T-helper 2 cell treated with Interferon-gamma antibody and Interleukin-4, amounts not matched to agents 100 ng/mL and 5 ng/mL, for 36 hours (primary cell): ENCODE results near the gene OTOL1. TPM values are rescaled to one million over a fixed set of nuclear protein-coding genes. Genes with fewer than 3 reads are reported as not detected.
"Not testable (repeated sequence)": the region's sequence is repeated elsewhere in the genome, so short reads cannot be mapped to it uniquely, and the experiment has no call there.

Source experiments
- intact Hi-C: fragments of 100-400 bp; cut with micrococcal nuclease; formaldehyde crosslinking; loops from one replicate; pipeline ENCODE4 v1.15.1; 2023
- total RNA-seq: library from RNA; stranded (reverse); gene quantifications from 2 replicates; pipeline ENCODE4 v1.2.3, GENCODE V29; 2022

Gene OTOL1
- not detected in 2 replicates for total RNA-seq

- intact Hi-C loops: no loop called here
Measured at GRCh38 chr3:161496508-161496907, at the start of gene OTOL1. TSS of gene OTOL1 (plus strand) at chr3:161496808. CDS start at chr3:161496808, 0 bp downstream.

GRCh38 chr3:161449785-161450184 lies 46.8 kb upstream of the OTOL1 start:
- intact Hi-C loops: no loop called here

- intact Hi-C loops: no loop called here
Measured at GRCh38 chr3:161452179-161452578, 44.4 kb upstream of the OTOL1 start.

- intact Hi-C loops: no loop called here
Measured at GRCh38 chr3:161454615-161455014, 42.0 kb upstream of the OTOL1 start.

GRCh38 chr3:161455962-161456361 lies 40.6 kb upstream of the OTOL1 start:
- intact Hi-C loops: no loop called here

- intact Hi-C loops: no loop called here
Measured at GRCh38 chr3:161462138-161462537, 34.5 kb upstream of the OTOL1 start.

- intact Hi-C loops: no loop called here
Measured at GRCh38 chr3:161471211-161471610, 25.4 kb upstream of the OTOL1 start.

GRCh38 chr3:161474139-161474538 lies 22.5 kb upstream of the OTOL1 start:
- intact Hi-C loops: no loop called here

- intact Hi-C loops: no loop called here
Measured at GRCh38 chr3:161474741-161475140, 21.9 kb upstream of the OTOL1 start.

GRCh38 chr3:161475206-161475605 lies 21.4 kb upstream of the OTOL1 start:
- intact Hi-C loops: no loop called here

GRCh38 chr3:161475905-161476304 lies 20.7 kb upstream of the OTOL1 start:
- intact Hi-C loops: no loop called here

- intact Hi-C loops: no loop called here
Measured at GRCh38 chr3:161484226-161484625, 12.4 kb upstream of the OTOL1 start.

- intact Hi-C loops: not testable (repeated sequence)
Measured at GRCh38 chr3:161488284-161488683, 8.3 kb upstream of the OTOL1 start.

GRCh38 chr3:161489395-161489794 lies 7.2 kb upstream of the OTOL1 start:
- intact Hi-C loops: no loop called here

GRCh38 chr3:161490845-161491244 lies 5.8 kb upstream of the OTOL1 start:
- intact Hi-C loops: not testable (repeated sequence)

GRCh38 chr3:161498259-161498921 lies 1.8 kb downstream of the OTOL1 start:
- intact Hi-C loops: no loop called here

- intact Hi-C loops: no loop called here
Measured at GRCh38 chr3:161500068-161500796, 3.6 kb downstream of the OTOL1 start.

GRCh38 chr3:161503271-161503670 lies 6.7 kb downstream of the OTOL1 start:
- intact Hi-C loops: no loop called here

- intact Hi-C loops: no loop called here
Measured at GRCh38 chr3:161508852-161509477, 12.4 kb downstream of the OTOL1 start.

GRCh38 chr3:161510510-161511260 lies 14.1 kb downstream of the OTOL1 start:
- intact Hi-C loops: no loop called here

GRCh38 chr3:161523916-161524315 lies 27.3 kb downstream of the OTOL1 start:
- intact Hi-C loops: no loop called here

GRCh38 chr3:161531930-161532329 lies 35.3 kb downstream of the OTOL1 start:
- intact Hi-C loops: no loop called here
